ENCODE data around the gene C11orf52. TPM values are rescaled to one million over a fixed set of nuclear protein-coding genes. Genes with fewer than 3 reads are reported as not detected.
"Not testable (repeated sequence)": the region's sequence is repeated elsewhere in the genome, so short reads cannot be mapped to it uniquely, and the experiment has no call there.

C11orf52 gene
- total RNA-seq, 1 donor from 2014 or later, result 5.0 TPM

DNA sequence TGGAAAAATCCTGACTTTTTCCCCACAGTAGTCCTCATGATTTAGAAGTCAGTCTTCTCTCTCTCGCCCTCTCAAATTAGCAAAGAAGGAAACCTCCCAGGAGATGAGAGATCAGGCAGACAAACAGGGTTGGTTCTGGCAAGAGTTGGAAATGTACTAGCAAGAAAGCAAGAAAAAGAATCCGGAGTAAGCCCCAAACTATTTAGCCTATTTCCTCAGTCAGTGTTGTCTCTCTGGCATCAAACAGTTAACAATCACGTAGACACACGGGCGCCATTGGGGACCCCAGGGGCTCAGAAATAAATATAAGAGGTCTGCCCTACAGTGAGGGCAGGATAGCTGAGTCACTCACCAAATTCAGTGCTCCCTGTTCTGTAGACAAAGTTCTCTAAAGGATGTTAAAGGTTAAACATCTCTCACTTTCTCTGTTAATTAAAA, 4.7 kb downstream of the C11orf52 start:
- H3K27me3 ChIP-seq (ENCODE audit: control insufficient read depth, insufficient read depth, low read length), result no peaks in the 10 kb centered on the region
- DNase-seq (ENCODE audit: low read depth), result no peak
- TF ChIP-seq, protein P1, sequence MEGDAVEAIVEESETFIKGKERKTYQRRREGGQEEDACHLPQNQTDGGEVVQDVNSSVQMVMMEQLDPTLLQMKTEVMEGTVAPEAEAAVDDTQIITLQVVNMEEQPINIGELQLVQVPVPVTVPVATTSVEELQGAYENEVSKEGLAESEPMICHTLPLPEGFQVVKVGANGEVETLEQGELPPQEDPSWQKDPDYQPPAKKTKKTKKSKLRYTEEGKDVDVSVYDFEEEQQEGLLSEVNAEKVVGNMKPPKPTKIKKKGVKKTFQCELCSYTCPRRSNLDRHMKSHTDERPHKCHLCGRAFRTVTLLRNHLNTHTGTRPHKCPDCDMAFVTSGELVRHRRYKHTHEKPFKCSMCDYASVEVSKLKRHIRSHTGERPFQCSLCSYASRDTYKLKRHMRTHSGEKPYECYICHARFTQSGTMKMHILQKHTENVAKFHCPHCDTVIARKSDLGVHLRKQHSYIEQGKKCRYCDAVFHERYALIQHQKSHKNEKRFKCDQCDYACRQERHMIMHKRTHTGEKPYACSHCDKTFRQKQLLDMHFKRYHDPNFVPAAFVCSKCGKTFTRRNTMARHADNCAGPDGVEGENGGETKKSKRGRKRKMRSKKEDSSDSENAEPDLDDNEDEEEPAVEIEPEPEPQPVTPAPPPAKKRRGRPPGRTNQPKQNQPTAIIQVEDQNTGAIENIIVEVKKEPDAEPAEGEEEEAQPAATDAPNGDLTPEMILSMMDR (IDR thresholded peaks at IDR 0.05; ENCODE audit: insufficient read depth, low read length, poor library complexity, severe bottlenecking), result no peak
- no peak overlapping the region for H3K4me3 ChIP-seq (ENCODE audit: low read depth, low read length)
- H3K36me3 ChIP-seq (ENCODE audit: control insufficient read depth, insufficient read depth, low read length), result no peaks in the 10 kb centered on the region

DNA sequence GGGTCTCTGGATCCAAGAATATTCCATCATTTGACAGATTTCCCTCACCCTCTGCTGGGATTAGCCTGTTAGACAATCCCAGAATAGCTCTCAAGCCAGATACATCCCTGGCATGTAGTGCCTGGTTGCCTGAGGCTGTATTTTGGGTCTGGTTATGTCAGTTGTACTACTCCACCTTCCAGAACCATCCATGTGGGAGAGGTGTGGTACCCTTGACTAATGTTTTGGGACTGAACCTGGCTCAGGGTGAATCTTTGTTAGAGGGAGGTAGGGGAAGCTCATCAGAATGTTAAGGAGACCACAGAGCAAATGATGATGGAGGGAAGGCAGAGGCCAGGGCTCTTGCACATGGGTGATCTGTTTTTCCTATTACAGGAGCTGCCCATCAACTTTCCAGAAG, 5.2 kb downstream of the C11orf52 start:
- Histone ChIP-seq H3K4me3 (ENCODE audit: low read depth, low read length) (no peak overlapping the region), H3K36me3 (ENCODE audit: control insufficient read depth, insufficient read depth, low read length) (no peaks in the 10 kb centered on the region), H3K27me3 (ENCODE audit: control insufficient read depth, insufficient read depth, low read length) (no peaks in the 10 kb centered on the region)
- DNase-seq (ENCODE audit: low read depth), result no peak
- TF ChIP-seq, protein P1 (IDR thresholded peaks at IDR 0.05; ENCODE audit: insufficient read depth, low read length, poor library complexity, severe bottlenecking), result no peak

DNA sequence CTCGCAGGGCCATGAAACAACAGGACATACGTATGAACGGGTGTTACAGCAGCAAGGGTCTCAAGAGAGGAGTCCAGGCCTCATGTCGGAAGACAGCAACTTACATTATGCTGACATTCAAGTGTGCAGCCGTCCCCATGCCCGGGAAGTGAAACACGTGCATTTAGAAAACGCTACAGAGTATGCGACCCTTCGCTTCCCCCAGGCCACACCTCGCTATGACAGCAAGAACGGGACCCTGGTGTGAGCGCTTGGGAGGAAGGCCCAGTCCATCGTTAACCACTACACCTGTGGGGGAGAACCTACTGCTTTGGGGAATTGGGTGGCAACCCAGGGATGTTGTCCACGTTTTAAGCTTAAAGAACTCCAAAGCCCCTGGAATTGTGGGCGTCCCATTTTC, 7.2 kb downstream of the C11orf52 start:
- Histone ChIP-seq H3K27me3 (ENCODE audit: control insufficient read depth, insufficient read depth, low read length) (no peaks in the 10 kb centered on the region), H3K4me3 (ENCODE audit: low read depth, low read length) (no peak overlapping the region), H3K36me3 (ENCODE audit: control insufficient read depth, insufficient read depth, low read length) (no peaks in the 10 kb centered on the region)
- TF ChIP-seq, protein P1 (IDR thresholded peaks at IDR 0.05; ENCODE audit: insufficient read depth, low read length, poor library complexity, severe bottlenecking), result no peak
- DNase-seq (ENCODE audit: low read depth), result no peak

DNA sequence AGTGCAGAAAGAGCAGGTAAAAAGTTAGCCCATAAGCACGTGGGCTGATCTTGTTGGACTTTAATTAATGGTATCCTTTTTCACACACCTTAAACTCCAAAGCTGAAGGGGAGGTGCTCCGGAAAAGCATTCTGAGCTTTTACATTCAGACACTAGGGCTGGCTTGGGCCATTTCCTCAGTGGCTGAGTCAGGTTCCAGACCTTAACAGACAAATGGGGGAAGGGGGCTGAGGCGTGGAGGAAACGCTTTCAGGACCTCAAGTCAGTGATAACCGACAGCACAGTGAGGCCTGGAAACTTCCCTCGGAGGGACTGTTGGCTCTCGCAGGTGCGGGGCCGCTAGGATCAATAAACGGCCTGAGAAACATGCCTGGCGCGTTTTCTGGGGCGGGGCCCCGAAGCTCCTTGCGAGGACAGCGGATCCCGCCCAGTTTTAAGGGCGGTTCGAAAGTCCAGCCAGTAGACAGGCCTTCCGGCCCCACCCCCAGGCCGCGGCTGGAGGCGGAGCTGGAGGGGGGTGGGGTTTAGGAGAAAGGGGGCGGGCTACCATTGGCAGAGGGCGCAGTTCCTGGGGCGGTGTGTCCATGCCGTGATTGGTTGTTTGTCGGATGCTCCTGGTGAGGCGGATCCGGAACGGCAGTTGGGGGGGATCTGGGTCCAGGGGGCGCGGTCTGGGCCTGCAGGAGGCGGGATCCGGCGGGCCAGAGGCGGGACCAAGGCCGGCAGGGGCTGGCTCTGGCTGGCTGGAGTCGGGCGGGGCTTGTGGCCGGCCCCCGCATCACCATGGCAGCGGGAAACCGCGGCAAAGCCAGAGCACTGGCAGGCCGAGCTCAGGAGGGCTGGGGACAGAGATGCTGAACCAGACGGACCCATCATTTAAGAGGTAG, 8.0 kb downstream of the C11orf52 start:
- Histone ChIP-seq H3K27me3 (ENCODE audit: control insufficient read depth, insufficient read depth, low read length) (no peaks in the 10 kb centered on the region), H3K36me3 (ENCODE audit: control insufficient read depth, insufficient read depth, low read length) (no peaks in the 10 kb centered on the region), H3K4me3 (ENCODE audit: low read depth, low read length) (peak overlapping the region; percentile 34)
- TF ChIP-seq, protein P1 (IDR thresholded peaks at IDR 0.05; ENCODE audit: insufficient read depth, low read length, poor library complexity, severe bottlenecking), result no peak
- peak; percentile 85 for DNase-seq (ENCODE audit: low read depth)

DNA sequence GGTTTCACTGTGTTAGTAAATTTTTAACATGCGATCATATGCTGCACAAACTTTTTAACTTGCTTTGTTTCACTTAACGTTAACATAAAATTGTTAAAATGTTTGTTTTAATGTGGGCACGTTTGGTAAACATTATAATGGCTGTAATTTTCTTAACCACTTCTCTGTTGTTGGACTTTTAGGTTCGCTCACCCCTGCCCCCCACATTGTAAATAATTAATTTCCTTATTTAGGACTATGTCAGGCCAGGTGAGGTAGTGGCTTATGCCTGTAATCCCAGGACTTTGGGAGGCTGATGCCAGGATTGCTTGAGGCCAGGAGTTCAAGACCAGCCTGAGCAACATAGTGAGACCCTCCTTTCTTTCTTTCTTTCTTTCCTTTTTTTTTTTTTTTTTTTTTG, 11.8 kb downstream of the C11orf52 start:
- no peaks in the 10 kb centered on the region for H3K36me3 ChIP-seq (ENCODE audit: control insufficient read depth, insufficient read depth, low read length)
- no peaks in the 10 kb centered on the region for H3K27me3 ChIP-seq (ENCODE audit: control insufficient read depth, insufficient read depth, low read length)
- no peak for DNase-seq (ENCODE audit: low read depth)
- no peak overlapping the region for H3K4me3 ChIP-seq (ENCODE audit: low read depth, low read length)
- TF ChIP-seq, protein P1 (IDR thresholded peaks at IDR 0.05; ENCODE audit: insufficient read depth, low read length, poor library complexity, severe bottlenecking), result no peak

DNA sequence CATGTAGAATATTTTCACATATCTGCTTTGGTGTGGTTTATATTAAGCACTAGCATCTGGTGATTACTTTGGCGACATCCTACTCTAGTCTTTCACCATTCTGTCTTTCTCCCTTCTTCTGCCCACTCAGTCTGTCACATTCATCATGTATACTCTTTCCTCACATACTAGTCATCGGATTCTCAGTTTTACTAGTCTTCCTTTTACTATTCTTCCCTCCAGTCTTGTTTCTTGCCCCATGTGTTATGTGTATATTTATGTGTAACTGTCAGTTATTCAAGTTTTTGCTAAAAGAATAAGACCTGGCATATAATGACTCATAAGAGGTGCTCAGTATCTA, 13.9 kb downstream of the C11orf52 start:
- no peak overlapping the region for H3K4me3 ChIP-seq (ENCODE audit: low read depth, low read length)
- H3K36me3 ChIP-seq (ENCODE audit: control insufficient read depth, insufficient read depth, low read length), result no peaks in the 10 kb centered on the region
- no peaks in the 10 kb centered on the region for H3K27me3 ChIP-seq (ENCODE audit: control insufficient read depth, insufficient read depth, low read length)
- TF ChIP-seq, protein P1 (IDR thresholded peaks at IDR 0.05; ENCODE audit: insufficient read depth, low read length, poor library complexity, severe bottlenecking), result no peak
- no peak for DNase-seq (ENCODE audit: low read depth)

DNA sequence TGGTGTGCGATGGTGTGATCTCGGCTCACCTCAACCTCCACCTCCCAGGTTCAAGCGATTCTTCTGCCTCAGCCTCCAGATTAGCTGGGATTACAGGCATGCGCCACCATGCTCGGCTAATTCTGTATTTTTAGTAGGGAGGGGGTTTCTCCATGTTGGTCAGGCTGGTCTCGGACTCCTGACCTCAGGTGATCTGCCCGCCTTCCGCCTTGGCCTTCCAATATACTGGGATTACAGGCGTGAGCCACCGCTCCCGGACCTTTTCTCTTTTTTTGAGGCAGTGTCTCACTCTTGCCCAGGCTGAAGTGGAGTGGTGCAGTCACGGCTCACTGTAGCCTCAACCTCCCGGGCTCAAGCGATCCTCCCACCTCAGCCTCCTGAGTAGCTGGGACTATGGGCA, 14.5 kb downstream of the C11orf52 start:
- H3K4me3 ChIP-seq (ENCODE audit: low read depth, low read length); DNase-seq (ENCODE audit: low read depth); H3K36me3 ChIP-seq (ENCODE audit: control insufficient read depth, insufficient read depth, low read length); H3K27me3 ChIP-seq (ENCODE audit: control insufficient read depth, insufficient read depth, low read length): not testable (repeated sequence)
